H9 (cell line): ENCODE results near the gene DHRSX. TPM values are rescaled to one million over a fixed set of nuclear protein-coding genes. Genes with fewer than 3 reads are reported as not detected.

Source experiments
- DNase-seq: peaks from one replicate; pipeline ENCODE4 v3.0.0-alpha.2; 2017
- H2AFZ ChIP-seq: one replicate; pipeline ENCODE4 v1.6.1; 2013; ENCODE audit warnings: mild to moderate bottlenecking, low read length, control low read depth, moderate library complexity
- H2AK5ac ChIP-seq: 2 replicates; pipeline ENCODE4 v1.6.1; 2013; ENCODE audit warnings: low read length, control low read depth, mixed read lengths; ENCODE audit not compliant: insufficient read length
- H2BK120ac ChIP-seq: one replicate; pipeline ENCODE4 v1.6.1; 2013; ENCODE audit warnings: low read depth, mild to moderate bottlenecking, low read length, control low read depth, inconsistent platforms; ENCODE audit not compliant: poor library complexity, severe bottlenecking
- H2BK12ac ChIP-seq: 2 replicates; pipeline ENCODE4 v1.6.1; 2013; ENCODE audit warnings: low read length, control low read depth, mixed read lengths, low read depth; ENCODE audit not compliant: insufficient read length
- H2BK15ac ChIP-seq: 2 replicates; pipeline ENCODE4 v1.6.1; 2013; ENCODE audit warnings: low read depth, low read length, control low read depth
- H2BK20ac ChIP-seq: one replicate; pipeline ENCODE4 v1.6.1; 2013; ENCODE audit warnings: low read depth, mild to moderate bottlenecking, low read length, control low read depth, inconsistent platforms; ENCODE audit not compliant: poor library complexity, severe bottlenecking
- H2BK5ac ChIP-seq: 2 replicates; pipeline ENCODE4 v1.6.1; 2013; ENCODE audit warnings: low read length, control low read depth, mixed read lengths; ENCODE audit not compliant: insufficient read length
- H3K14ac ChIP-seq: 2 replicates; pipeline ENCODE4 v1.6.1; 2013; ENCODE audit warnings: low read length, control low read depth; ENCODE audit not compliant: insufficient read depth
- H3K18ac ChIP-seq: 2 replicates; pipeline ENCODE4 v1.6.1; 2013; ENCODE audit warnings: low read depth, mild to moderate bottlenecking, mixed read lengths, low read length, control low read depth; ENCODE audit not compliant: insufficient read length
- H3K23ac ChIP-seq: 2 replicates; pipeline ENCODE4 v1.6.1; 2013; ENCODE audit warnings: low read length, control low read depth, mixed read lengths, low read depth; ENCODE audit not compliant: insufficient read length
- H3K23me2 ChIP-seq: 2 replicates; pipeline ENCODE4 v1.6.1; 2013; ENCODE audit warnings: low read depth, mild to moderate bottlenecking, mixed read lengths, low read length, control low read depth; ENCODE audit not compliant: insufficient read length, poor library complexity, severe bottlenecking
- H3K27ac ChIP-seq: 2 replicates; pipeline ENCODE4 v1.5.1; 2013; ENCODE audit warnings: low read length, control low read depth, mixed read lengths, low read depth; ENCODE audit not compliant: insufficient read length
- H3K27me3 ChIP-seq: 2 replicates; pipeline ENCODE4 v1.6.1; 2013; ENCODE audit warnings: low read length, control low read depth, inconsistent platforms; ENCODE audit not compliant: insufficient read depth
- H3K4ac ChIP-seq: 2 replicates; pipeline ENCODE4 v1.6.1; 2013; ENCODE audit warnings: low read depth, mild to moderate bottlenecking, control low read depth, inconsistent platforms, low read length, moderate library complexity
- H3K4me1 ChIP-seq: 2 replicates; pipeline ENCODE4 v1.6.1; 2013; ENCODE audit warnings: low read length, control low read depth, inconsistent platforms; ENCODE audit not compliant: insufficient read depth
- H3K4me2 ChIP-seq: 2 replicates; pipeline ENCODE4 v1.6.1; 2013; ENCODE audit warnings: low read length, control low read depth, mixed read lengths; ENCODE audit not compliant: insufficient read length, insufficient read depth
- H3K56ac ChIP-seq: 2 replicates; pipeline ENCODE4 v1.6.1; 2013; ENCODE audit warnings: low read depth, mild to moderate bottlenecking, mixed read lengths, low read length, control low read depth; ENCODE audit not compliant: insufficient read length
- H3K79me1 ChIP-seq: 2 replicates; pipeline ENCODE4 v1.6.1; 2013; ENCODE audit warnings: low read depth, mild to moderate bottlenecking, moderate library complexity, low read length, control low read depth, inconsistent platforms; ENCODE audit not compliant: insufficient read depth, poor library complexity, severe bottlenecking
- H3K79me2 ChIP-seq: 2 replicates; pipeline ENCODE4 v1.6.1; 2013; ENCODE audit warnings: low read length, control low read depth, inconsistent platforms; ENCODE audit not compliant: insufficient read depth
- H3K9ac ChIP-seq: 2 replicates; pipeline ENCODE4 v1.6.1; 2013; ENCODE audit warnings: low read length, control low read depth, mixed read lengths; ENCODE audit not compliant: insufficient read length; ENCODE audit errors: extremely low read depth
- H3K9me3 ChIP-seq: one replicate; pipeline ENCODE4 v1.6.1; 2013; ENCODE audit warnings: low read depth, low read length, inconsistent platforms; ENCODE audit not compliant: control insufficient read depth
- H3T11ph ChIP-seq: one replicate; pipeline ENCODE4 v1.6.1; 2013; ENCODE audit warnings: mild to moderate bottlenecking, low read length, control low read depth, inconsistent platforms
- H4K20me1 ChIP-seq: one replicate; pipeline ENCODE4 v1.6.1; 2013; ENCODE audit not compliant: control insufficient read depth, insufficient read length, insufficient read depth
- H4K5ac ChIP-seq: 2 replicates; pipeline ENCODE4 v1.6.1; 2013; ENCODE audit warnings: low read depth, mild to moderate bottlenecking, mixed read lengths, low read length, control low read depth; ENCODE audit not compliant: insufficient read length
- H4K8ac ChIP-seq: replicated peaks from 2 replicates; pipeline ENCODE4 v1.6.1; 2013; ENCODE audit warnings: low read length, control low read depth, mixed read lengths, low read depth; ENCODE audit not compliant: insufficient read length
- H4K91ac ChIP-seq: 2 replicates; pipeline ENCODE4 v1.6.1; 2013; ENCODE audit warnings: low read depth, mild to moderate bottlenecking, moderate library complexity, mixed read lengths, low read length, control low read depth; ENCODE audit not compliant: insufficient read length
- H3K27ac Mint-ChIP-seq, 3 experiments: 2 replicates in 2 of 3; 3 replicates in 1 of 3; pipeline ENCODE4 v1.8.0; 2020 to 2021; ENCODE audit warnings: mixed read lengths in 3 of 3, mild to moderate bottlenecking in 1 of 3, moderate library complexity in 1 of 3
- H3K27me3 Mint-ChIP-seq: 2 replicates; pipeline ENCODE4 v1.8.0; 2021; ENCODE audit warnings: low read depth, mild to moderate bottlenecking, moderate library complexity, mixed read lengths
- H3K36me3 Mint-ChIP-seq, 3 experiments: 2 replicates in 2 of 3; 3 replicates in 1 of 3; pipeline ENCODE4 v1.8.0; 2020 to 2021; ENCODE audit warnings: low read depth in 3 of 3, mixed read lengths in 3 of 3; ENCODE audit not compliant: insufficient read depth in 1 of 3
- H3K4me1 Mint-ChIP-seq, 2 experiments: 2 replicates each; pipeline ENCODE4 v1.8.0; 2020; ENCODE audit warnings: mixed read lengths in 2 of 2
- H3K4me3 Mint-ChIP-seq, 2 experiments: 2 replicates in 1 of 2; 3 replicates in 1 of 2; pipeline ENCODE4 v1.8.0; 2020 to 2021; ENCODE audit warnings: mild to moderate bottlenecking in 2 of 2, mixed read lengths in 2 of 2, moderate library complexity in 1 of 2
- H3K9me3 Mint-ChIP-seq, 2 experiments: 2 replicates in 1 of 2; 3 replicates in 1 of 2; pipeline ENCODE4 v1.8.0; 2020; ENCODE audit warnings: mild to moderate bottlenecking in 2 of 2, mixed read lengths in 2 of 2, moderate library complexity in 1 of 2
- WGBS: extraction: QIAGEN DNeasy Blood & Tissue Kit; methylation state at CpG from one replicate; pipeline ENCODE4 v1.1.7; 2013; ENCODE audit warnings: missing lambda C conversion rate, low lambda C conversion rate, mixed read lengths; ENCODE audit not compliant: insufficient read length; ENCODE audit errors: extremely low coverage; 5-methylcytosine and 5-hydroxymethylcytosine counted together
- total RNA-seq: library from RNA; stranded (reverse); gene quantifications from 2 replicates; pipeline ENCODE4 v1.2.1, GENCODE V29; 2021
- TF ChIP-seq, protein P1 (sequence below): fragments of 200-600 bp; sonication (generic); conservative IDR thresholded peaks from 3 replicates; pipeline ENCODE4 v1.8.0; 2021; ENCODE audit warnings: antibody characterized with exemption, mild to moderate bottlenecking

Gene DHRSX
- total RNA-seq, 1 experiment from 2014 or later = 44.0 TPM

DNA sequence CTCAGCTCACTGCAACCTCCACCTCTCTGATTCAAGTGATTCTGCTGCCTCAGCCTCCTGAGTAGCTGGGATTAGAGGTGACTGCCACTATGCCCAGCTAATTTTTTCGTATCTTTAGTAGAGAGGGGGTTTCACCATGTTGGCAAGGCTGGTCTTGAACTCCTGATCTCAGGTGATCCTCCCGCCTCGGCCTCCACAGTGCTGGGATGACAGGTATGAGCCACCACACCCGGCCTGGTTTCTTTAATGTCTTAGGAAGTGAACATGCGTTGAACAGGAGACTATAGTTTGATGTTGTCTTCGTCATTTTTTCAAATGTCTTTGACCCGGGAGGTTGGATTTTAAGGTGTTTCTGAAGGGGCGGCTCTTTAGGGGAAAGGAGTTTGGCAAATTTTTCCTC is 91.0 kb downstream of the DHRSX start:
- H3K79me2 ChIP-seq = no peaks in the 10 kb centered on the region; the same call in 1 of the 2 replicates
- no peaks in the 10 kb centered on the region for H3K27me3 ChIP-seq
- no peaks in the 10 kb centered on the region for H3K23me2 ChIP-seq
- H2BK12ac ChIP-seq = no peak overlapping the region
- no peak overlapping the region for H4K5ac ChIP-seq
- no peak overlapping the region for H2BK5ac ChIP-seq
- H3K9me3 Mint-ChIP-seq = peaks cover 14 to 20% of the 10 kb centered on the region in 2 experiments
- TF ChIP-seq, protein P1, sequence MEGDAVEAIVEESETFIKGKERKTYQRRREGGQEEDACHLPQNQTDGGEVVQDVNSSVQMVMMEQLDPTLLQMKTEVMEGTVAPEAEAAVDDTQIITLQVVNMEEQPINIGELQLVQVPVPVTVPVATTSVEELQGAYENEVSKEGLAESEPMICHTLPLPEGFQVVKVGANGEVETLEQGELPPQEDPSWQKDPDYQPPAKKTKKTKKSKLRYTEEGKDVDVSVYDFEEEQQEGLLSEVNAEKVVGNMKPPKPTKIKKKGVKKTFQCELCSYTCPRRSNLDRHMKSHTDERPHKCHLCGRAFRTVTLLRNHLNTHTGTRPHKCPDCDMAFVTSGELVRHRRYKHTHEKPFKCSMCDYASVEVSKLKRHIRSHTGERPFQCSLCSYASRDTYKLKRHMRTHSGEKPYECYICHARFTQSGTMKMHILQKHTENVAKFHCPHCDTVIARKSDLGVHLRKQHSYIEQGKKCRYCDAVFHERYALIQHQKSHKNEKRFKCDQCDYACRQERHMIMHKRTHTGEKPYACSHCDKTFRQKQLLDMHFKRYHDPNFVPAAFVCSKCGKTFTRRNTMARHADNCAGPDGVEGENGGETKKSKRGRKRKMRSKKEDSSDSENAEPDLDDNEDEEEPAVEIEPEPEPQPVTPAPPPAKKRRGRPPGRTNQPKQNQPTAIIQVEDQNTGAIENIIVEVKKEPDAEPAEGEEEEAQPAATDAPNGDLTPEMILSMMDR = no peak
- no peak overlapping the region for H2AK5ac ChIP-seq
- no peaks in the 10 kb centered on the region for H3K27me3 Mint-ChIP-seq
- no peak overlapping the region for H3K4me2 ChIP-seq
- H2BK15ac ChIP-seq = no peak overlapping the region
- no peak overlapping the region for H3K4ac ChIP-seq
- no peak overlapping the region for H3K27ac ChIP-seq
- H3K4me1 ChIP-seq = no peaks in the 10 kb centered on the region; the same call in 1 of the 2 replicates
- peaks cover 29 to 46% (median 36%) of the 10 kb centered on the region in 3 experiments for H3K36me3 Mint-ChIP-seq
- H3K27ac Mint-ChIP-seq = peak overlapping the region in 1 of 3 experiments; percentile 82; a peak in 2 of 7 replicates
- H3K23ac ChIP-seq = no peak overlapping the region
- no peak overlapping the region for H2BK120ac ChIP-seq
- H2BK20ac ChIP-seq = no peak overlapping the region
- no peak overlapping the region for H3K14ac ChIP-seq
- H4K20me1 ChIP-seq = peaks cover 3% of the 10 kb centered on the region
- DNase-seq = no peak
- H4K8ac ChIP-seq = no peak overlapping the region
- H4K91ac ChIP-seq = no peak overlapping the region
- no CpG with 5 or more reads among the region's 8 CpGs for WGBS
- H3K4me3 Mint-ChIP-seq = no peak overlapping the region
- H2AFZ ChIP-seq = no peak overlapping the region
- no peak overlapping the region for H3K9ac ChIP-seq
- peaks cover 5% of the 10 kb centered on the region for H3K79me1 ChIP-seq
- no peak overlapping the region for H3T11ph ChIP-seq
- no peak overlapping the region for H3K56ac ChIP-seq
- H3K4me1 Mint-ChIP-seq = peaks cover 15 to 17% of the 10 kb centered on the region in 2 experiments
- no peak overlapping the region for H3K18ac ChIP-seq
- peaks cover 12% of the 10 kb centered on the region for H3K9me3 ChIP-seq
